Gastrocnemius medialis (tissue), 4 donors: ENCODE measurements around the gene ANXA2. TPM values are rescaled to one million over a fixed set of nuclear protein-coding genes. Genes with fewer than 3 reads are reported as not detected.

Experiments used
- ATAC-seq, 2 donors: fragments of 150-250 bp; one replicate each; pipeline ENCODE4 v1.9.1; 2016
- DNase-seq, 2 donors: peaks; one replicate each; pipeline ENCODE4 v3.0.0-alpha.2; 2019
- H3K27ac ChIP-seq, 4 donors: fragments of 200-600 bp; sonication (generic); 1 replicate in 1 of 4; 2 replicates in 3 of 4; pipeline ENCODE4 v1.5.1; 2016 to 2018; ENCODE audit warnings: mild to moderate bottlenecking in 2 of 4, moderate library complexity in 1 of 4
- H3K27me3 ChIP-seq, 3 donors: fragments of 200-600 bp; sonication (generic) in 2 of 3; 1 replicate in 1 of 3; 2 replicates in 2 of 3; pipeline versions ENCODE4 v1.5.1 to v1.6.0; 2016 to 2019; ENCODE audit warnings: mild to moderate bottlenecking in 1 of 3, moderate library complexity in 1 of 3
- H3K36me3 ChIP-seq, 2 donors: fragments of 200-600 bp; sonication (generic) in 1 of 2; one replicate each; pipeline ENCODE4 v1.5.1; 2017 to 2018
- H3K4me1 ChIP-seq, 2 donors: fragments of 200-600 bp; sonication (generic) in 1 of 2; one replicate each; pipeline ENCODE4 v1.5.1; 2016 to 2017; ENCODE audit warnings: mild to moderate bottlenecking in 2 of 2
- H3K4me3 ChIP-seq, 4 donors: fragments of 200-600 bp; sonication (generic) in 3 of 4; 1 replicate in 1 of 4; 2 replicates in 3 of 4; pipeline ENCODE4 v1.5.1; 2016 to 2019; ENCODE audit warnings: mild to moderate bottlenecking in 2 of 4
- H3K9me3 ChIP-seq, 3 donors: fragments of 200-600 bp; sonication (generic) in 2 of 3; 1 replicate in 1 of 3; 2 replicates in 2 of 3; pipeline ENCODE4 v1.5.1; 2016 to 2019
- POLR2A ChIP-seq, 2 donors: fragments of 450-650 bp; IDR thresholded peaks; one replicate each; pipeline ENCODE4 v1.6.1; 2017; ENCODE audit warnings: antibody characterized with exemption in 2 of 2, mild to moderate bottlenecking in 2 of 2, moderate library complexity in 2 of 2
- in situ Hi-C, 4 donors: fragments of 200-750 bp; cut with MboI; loops; one replicate each; pipeline versions ENCODE4 v1.15.0 to v1.8.0; 2017; ENCODE audit warnings: low sequenced_read_pairs in 4 of 4
- intact Hi-C: fragments of 100-400 bp; cut with DNase I; formaldehyde crosslinking; loops from one replicate; pipeline ENCODE4 v1.15.1; 2023; ENCODE audit warnings: low total_unique reads
- total RNA-seq, 4 donors: library from RNA; depleted of rRNA; stranded (reverse); fragments of >200 nt; gene quantifications; one replicate each; pipeline versions ENCODE4 v1.1.0 to v1.2.3, GENCODE V29; 2016
- TF ChIP-seq, protein P1 (sequence below), 5 experiments: fragments of 450-650 bp in 3 of 5; fragments of 200-600 bp in 2 of 5; sonication (generic) in 2 of 5; IDR thresholded peaks in 4 of 5; conservative IDR thresholded peaks in 1 of 5; 1 replicate in 4 of 5; 2 replicates in 1 of 5; pipeline ENCODE4 v1.5.1; 2016 to 2019; ENCODE audit warnings: antibody characterized with exemption in 5 of 5, mild to moderate bottlenecking in 3 of 5, moderate library complexity in 3 of 5

Gene ANXA2
- total RNA-seq, 4 donors from 2014 or later = 266 to 386 (median 323) TPM

DNA sequence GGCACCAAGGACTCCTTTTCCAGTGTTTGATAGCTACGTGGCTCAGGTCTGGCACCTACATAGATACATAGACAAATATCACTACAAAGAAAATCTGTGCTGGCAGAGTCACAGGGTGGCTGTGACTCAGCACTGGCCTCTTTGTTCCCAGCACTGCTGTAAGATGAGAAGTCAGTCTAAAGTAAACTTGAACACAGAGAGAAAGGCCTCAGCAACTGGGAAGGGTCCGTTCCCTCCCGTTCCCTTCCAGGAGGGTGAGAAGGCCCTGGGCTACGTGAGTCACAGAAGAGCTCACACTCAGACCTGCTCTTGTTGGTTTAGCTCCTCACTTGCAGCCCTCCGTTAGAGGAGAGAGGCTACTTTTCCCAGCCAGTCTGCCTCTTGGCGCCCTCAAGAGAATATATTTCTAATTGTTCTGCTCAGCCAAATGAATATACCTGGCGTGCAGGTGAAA is 23.1 kb downstream of the ANXA2 start:
- DNase-seq = peak; percentile 77 to 87
- H3K4me1 ChIP-seq = peaks cover 93 to 99% of the 10 kb centered on the region in 2 donors
- H3K4me3 ChIP-seq = peak overlapping the region in 1 of 4 donors; percentile 1
- no peaks in the 10 kb centered on the region for H3K27me3 ChIP-seq
- H3K27ac ChIP-seq = peak overlapping the region; percentile 82 to 89 (median 88)
- intact Hi-C loops = loop anchor here (2.0 kb wide), 1 partner anchor 22 kb away; the partner anchor contains the start of gene ANXA2
- in situ Hi-C loops = no loop called here
- ATAC-seq = peak; percentile 83 to 86
- peak; percentile 42 to 48 for TF ChIP-seq POLR2A (IDR thresholded peaks at IDR 0.05)
- TF ChIP-seq, protein P1, sequence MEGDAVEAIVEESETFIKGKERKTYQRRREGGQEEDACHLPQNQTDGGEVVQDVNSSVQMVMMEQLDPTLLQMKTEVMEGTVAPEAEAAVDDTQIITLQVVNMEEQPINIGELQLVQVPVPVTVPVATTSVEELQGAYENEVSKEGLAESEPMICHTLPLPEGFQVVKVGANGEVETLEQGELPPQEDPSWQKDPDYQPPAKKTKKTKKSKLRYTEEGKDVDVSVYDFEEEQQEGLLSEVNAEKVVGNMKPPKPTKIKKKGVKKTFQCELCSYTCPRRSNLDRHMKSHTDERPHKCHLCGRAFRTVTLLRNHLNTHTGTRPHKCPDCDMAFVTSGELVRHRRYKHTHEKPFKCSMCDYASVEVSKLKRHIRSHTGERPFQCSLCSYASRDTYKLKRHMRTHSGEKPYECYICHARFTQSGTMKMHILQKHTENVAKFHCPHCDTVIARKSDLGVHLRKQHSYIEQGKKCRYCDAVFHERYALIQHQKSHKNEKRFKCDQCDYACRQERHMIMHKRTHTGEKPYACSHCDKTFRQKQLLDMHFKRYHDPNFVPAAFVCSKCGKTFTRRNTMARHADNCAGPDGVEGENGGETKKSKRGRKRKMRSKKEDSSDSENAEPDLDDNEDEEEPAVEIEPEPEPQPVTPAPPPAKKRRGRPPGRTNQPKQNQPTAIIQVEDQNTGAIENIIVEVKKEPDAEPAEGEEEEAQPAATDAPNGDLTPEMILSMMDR (IDR thresholded peaks at IDR 0.05 in 4 of 5, conservative IDR thresholded peaks at IDR 0.05 in 1 of 5) = no peak
- no peaks in the 10 kb centered on the region for H3K9me3 ChIP-seq
- peaks cover 0 to 29% of the 10 kb centered on the region in 2 donors for H3K36me3 ChIP-seq

DNA sequence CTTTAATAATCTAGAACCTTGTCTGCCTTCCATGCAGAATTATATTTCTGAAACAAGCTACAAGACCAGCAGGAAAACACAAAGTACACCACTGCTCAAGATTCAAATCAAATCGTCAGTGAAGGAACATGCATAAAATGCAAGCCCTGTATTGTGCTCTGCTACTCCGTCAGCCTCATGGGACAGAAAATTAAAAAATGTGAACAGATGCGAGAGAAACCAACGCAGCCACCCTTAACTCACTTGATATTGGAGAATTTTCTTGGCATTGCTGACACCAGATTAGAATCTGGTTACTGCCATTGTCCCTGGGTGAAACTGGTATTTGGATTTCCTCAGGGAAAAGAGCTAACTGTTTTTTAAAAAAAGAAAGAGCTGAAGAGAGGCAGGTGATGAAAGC is 23.6 kb downstream of the ANXA2 start:
- DNase-seq = no peak
- Histone ChIP-seq H3K27me3 (no peaks in the 10 kb centered on the region), H3K9me3 (no peaks in the 10 kb centered on the region), H3K36me3 (peaks cover 0 to 27% of the 10 kb centered on the region in 2 donors), H3K4me1 (peaks cover 94 to 95% of the 10 kb centered on the region in 2 donors), H3K27ac (peak overlapping the region; percentile 82 to 89 (median 88)), H3K4me3 (peak overlapping the region in 1 of 4 donors; percentile 1)
- TF ChIP-seq, protein P1 (IDR thresholded peaks at IDR 0.05 in 4 of 5, conservative IDR thresholded peaks at IDR 0.05 in 1 of 5) = no peak
- no peak for TF ChIP-seq POLR2A (IDR thresholded peaks at IDR 0.05)
- peak; percentile 15 to 24 for ATAC-seq
- in situ Hi-C loops (no loop called here), intact Hi-C loops (loop anchor here (2.0 kb wide), 1 partner anchor 23 kb away; the partner anchor contains the start of gene ANXA2)

DNA sequence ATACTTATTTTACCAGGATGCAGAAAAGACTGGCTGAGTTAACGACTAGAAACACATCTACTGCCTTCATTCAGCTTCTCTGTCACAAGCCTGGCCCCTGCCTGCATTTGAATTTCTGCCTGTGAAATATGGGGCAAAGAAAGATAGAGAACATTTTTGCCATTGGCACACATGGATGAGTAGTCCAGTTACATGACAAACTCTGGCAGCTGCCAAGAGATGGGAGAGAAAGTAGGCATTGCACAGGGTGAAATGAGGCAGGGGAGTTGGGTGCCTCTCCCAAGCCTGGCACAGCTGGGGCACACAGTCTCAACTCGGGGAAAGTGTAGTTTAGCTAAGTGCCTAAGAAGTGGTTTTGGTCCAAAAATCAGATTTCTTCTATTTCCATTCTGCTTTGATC is 24.0 kb downstream of the ANXA2 start:
- H3K36me3 ChIP-seq = peaks cover 0 to 22% of the 10 kb centered on the region in 2 donors
- peaks cover 94 to 97% of the 10 kb centered on the region in 2 donors for H3K4me1 ChIP-seq
- peak overlapping the region; percentile 82 to 89 (median 88) for H3K27ac ChIP-seq
- H3K9me3 ChIP-seq = no peaks in the 10 kb centered on the region
- H3K4me3 ChIP-seq = peak overlapping the region in 1 of 4 donors; percentile 1
- ATAC-seq = peak; percentile 45 to 67
- in situ Hi-C loops = no loop called here
- TF ChIP-seq, protein P1 (IDR thresholded peaks at IDR 0.05 in 4 of 5, conservative IDR thresholded peaks at IDR 0.05 in 1 of 5) = no peak
- no peak for TF ChIP-seq POLR2A (IDR thresholded peaks at IDR 0.05)
- peak in 1 of 2 donors; percentile 56 for DNase-seq
- intact Hi-C loops = loop anchor here (2.0 kb wide), 1 partner anchor 23 kb away; the partner anchor contains the start of gene ANXA2
- no peaks in the 10 kb centered on the region for H3K27me3 ChIP-seq

DNA sequence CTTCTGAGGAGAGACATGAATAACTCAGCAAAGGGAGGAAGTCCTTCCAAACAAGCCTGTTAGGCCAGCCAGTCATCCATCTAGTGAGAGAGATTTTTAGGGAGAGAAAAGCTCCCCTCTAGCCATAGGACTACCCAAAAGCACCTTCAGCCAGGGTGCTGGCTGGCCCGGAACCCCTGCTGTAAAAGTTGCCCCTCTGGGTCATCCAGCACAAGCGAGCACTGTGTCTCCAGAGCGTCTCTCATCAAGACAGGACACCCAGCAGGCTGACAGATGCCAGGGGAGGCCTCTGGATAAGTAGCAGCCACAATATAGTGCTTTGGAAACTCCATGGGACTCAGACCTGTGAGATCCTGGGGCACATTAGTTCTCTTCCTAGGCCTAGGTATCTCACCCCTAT is 24.5 kb downstream of the ANXA2 start:
- in situ Hi-C loops = no loop called here
- ATAC-seq = peak in 1 of 2 donors; percentile 4
- Histone ChIP-seq H3K4me3 (no peak overlapping the region), H3K27me3 (no peaks in the 10 kb centered on the region), H3K9me3 (no peaks in the 10 kb centered on the region), H3K27ac (peak overlapping the region; percentile 82 to 89 (median 88)), H3K4me1 (peaks cover 92 to 93% of the 10 kb centered on the region in 2 donors), H3K36me3 (peaks cover 0 to 18% of the 10 kb centered on the region in 2 donors)
- DNase-seq = peak in 1 of 2 donors; percentile 39
- intact Hi-C loops = no loop called here
- no peak for TF ChIP-seq POLR2A (IDR thresholded peaks at IDR 0.05)
- TF ChIP-seq, protein P1 (IDR thresholded peaks at IDR 0.05 in 4 of 5, conservative IDR thresholded peaks at IDR 0.05 in 1 of 5) = no peak
